GM19468 (cell line): ENCODE data around the gene MDM4.

ENCODE experiments used
- ATAC-seq: cut with Tn5 transposase; IDR thresholded peaks from one replicate; pipeline ENCODE4 v1.9.1; 2021; ENCODE audit warnings: mild to moderate bottlenecking, moderate library complexity, moderate number of reproducible peaks; ENCODE audit not compliant: unreplicated experiment; ENCODE audit errors: extremely low read depth

The MDM4 gene

GRCh38 chr1:204572923-204573922, 57.0 kb downstream of the MDM4 start:
- no peak for ATAC-seq

- no peak for ATAC-seq
Measured at GRCh38 chr1:204574016-204574864, 58.0 kb downstream of the MDM4 start.

- no peak for ATAC-seq
Measured at GRCh38 chr1:204574865-204575163, 58.6 kb downstream of the MDM4 start.

- ATAC-seq: no peak
Measured at GRCh38 chr1:204575221-204576190, 59.3 kb downstream of the MDM4 start.

- no peak for ATAC-seq
Measured at GRCh38 chr1:204576422-204576821, 60.2 kb downstream of the MDM4 start.

GRCh38 chr1:204577794-204578478, 61.7 kb downstream of the MDM4 start:
- no peak for ATAC-seq

GRCh38 chr1:204578867-204579664, 62.9 kb downstream of the MDM4 start:
- peak; percentile 72 for ATAC-seq

GRCh38 chr1:204579681-204580080, 63.5 kb downstream of the MDM4 start:
- no peak for ATAC-seq

- no peak for ATAC-seq
Measured at GRCh38 chr1:204580862-204581261, 64.7 kb downstream of the MDM4 start.

- no peak for ATAC-seq
Measured at GRCh38 chr1:204581759-204582158, 65.6 kb downstream of the MDM4 start.

GRCh38 chr1:204583909-204584632, 67.9 kb downstream of the MDM4 start:
- ATAC-seq: no peak

- ATAC-seq: no peak
Measured at GRCh38 chr1:204584699-204585372, 68.6 kb downstream of the MDM4 start.

- no peak for ATAC-seq
Measured at GRCh38 chr1:204587621-204588020, 71.4 kb downstream of the MDM4 start.

GRCh38 chr1:204588826-204589225, 72.6 kb downstream of the MDM4 start:
- no peak for ATAC-seq

GRCh38 chr1:204589409-204590038, 73.3 kb downstream of the MDM4 start:
- no peak for ATAC-seq

GRCh38 chr1:204591473-204592090, 75.4 kb downstream of the MDM4 start:
- ATAC-seq: no peak
